Keratinocyte (primary cell): Measurements from ENCODE around the gene MIER3. TPM values are rescaled to one million over a fixed set of nuclear protein-coding genes. Genes with fewer than 3 reads are reported as not detected.
A peak's percentile ranks its signal among the peaks of the same experiment; 100 is the strongest.

Source experiments
- DNase-seq: peaks from one replicate; pipeline ENCODE4 v3.0.0-alpha.2; 2011; ENCODE audit warnings: low read depth, missing footprints, low spot score
- FAIRE-seq: peaks from 2 replicates; lab custom pipeline; 2011; peaks lifted over from hg19 to GRCh38; lab: Jason Lieb, UNC
- H2AFZ ChIP-seq: 2 replicates; pipeline ENCODE4 v1.6.0; 2012; ENCODE audit warnings: low read length, control low read depth, inconsistent platforms; ENCODE audit not compliant: control insufficient read depth
- H3K27ac ChIP-seq: 2 replicates; pipeline ENCODE4 v1.5.1; 2011; ENCODE audit warnings: low read length; ENCODE audit not compliant: control insufficient read depth, insufficient read depth
- H3K27me3 ChIP-seq: 3 replicates; pipeline ENCODE4 v1.6.0; 2011; ENCODE audit warnings: low read length; ENCODE audit not compliant: control insufficient read depth, insufficient read depth; ENCODE audit errors: extremely low read depth
- H3K36me3 ChIP-seq, 2 experiments: 2 replicates in 1 of 2; 3 replicates in 1 of 2; pipeline ENCODE4 v1.5.1; 2011; ENCODE audit warnings: low read length in 2 of 2, mild to moderate bottlenecking in 1 of 2; ENCODE audit not compliant: control insufficient read depth in 2 of 2, insufficient read depth in 2 of 2; ENCODE audit errors: extremely low read depth in 1 of 2
- H3K4me1 ChIP-seq: 3 replicates; pipeline ENCODE4 v1.5.1; 2011; ENCODE audit warnings: low read length; ENCODE audit not compliant: control insufficient read depth, insufficient read depth; ENCODE audit errors: extremely low read depth
- H3K4me2 ChIP-seq: 3 replicates; pipeline ENCODE4 v1.6.0; 2011; ENCODE audit warnings: low read depth, low read length; ENCODE audit not compliant: control insufficient read depth, insufficient read depth; ENCODE audit errors: extremely low read depth
- H3K4me3 ChIP-seq, 3 experiments: fragments of 200-600 bp in 1 of 3; sonication (generic) in 1 of 3; 2 replicates in 2 of 3; 3 replicates in 1 of 3; pipeline ENCODE4 v1.5.1; 2011 to 2016; ENCODE audit warnings: low read length in 3 of 3, mild to moderate bottlenecking in 3 of 3, control low read depth in 2 of 3, inconsistent platforms in 1 of 3, low read depth in 1 of 3, mixed read lengths in 1 of 3, mixed run types in 1 of 3, moderate library complexity in 1 of 3; ENCODE audit not compliant: control insufficient read depth in 2 of 3, insufficient read depth in 2 of 3; ENCODE audit errors: extremely low read depth in 1 of 3
- H3K79me2 ChIP-seq: 2 replicates; pipeline ENCODE4 v1.6.0; 2012; ENCODE audit warnings: low read length; ENCODE audit not compliant: control insufficient read depth, insufficient read depth
- H3K9ac ChIP-seq: 3 replicates; pipeline ENCODE4 v1.6.0; 2011; ENCODE audit warnings: low read length; ENCODE audit not compliant: control insufficient read depth, insufficient read depth; ENCODE audit errors: extremely low read depth
- H3K9me1 ChIP-seq: 3 replicates; pipeline ENCODE4 v1.6.0; 2011; ENCODE audit warnings: low read length; ENCODE audit not compliant: control insufficient read depth, insufficient read depth; ENCODE audit errors: extremely low read depth
- H3K9me3 ChIP-seq: 2 replicates; pipeline ENCODE4 v1.5.1; 2012; ENCODE audit warnings: low read depth, low read length; ENCODE audit not compliant: control insufficient read depth
- H4K20me1 ChIP-seq: 3 replicates; pipeline ENCODE4 v1.6.0; 2011; ENCODE audit warnings: low read length; ENCODE audit not compliant: control insufficient read depth, insufficient read depth; ENCODE audit errors: extremely low read depth
- EZH2 ChIP-seq: IDR thresholded peaks from one replicate; pipeline ENCODE4 v1.6.1; 2012; ENCODE audit warnings: inconsistent platforms, mild to moderate bottlenecking, low read length, moderate library complexity
- dilution Hi-C: fragments of 300-500 bp; cut with MboI; formaldehyde crosslinking; loops from one replicate; pipeline ENCODE4 v1.7.0; 2020; ENCODE audit warnings: low sequenced_read_pairs; ENCODE audit not compliant: extremely low pct_ligation_motif_present
- polyA plus RNA-seq, 5 experiments: library from polyadenylated mRNA; depleted of rRNA in 3 of 5; stranded (reverse) in 3 of 5; stranded (forward) in 1 of 5; unstranded in 1 of 5; fragments of >200 nt; gene quantifications; 1 replicate in 1 of 5; 2 replicates in 3 of 5; 3 replicates in 1 of 5; pipeline versions ENCODE4 v1.2.1 to v1.2.3, GENCODE V29; 2011 to 2012; ENCODE audit warnings: missing spikeins in 2 of 5, low read depth in 1 of 5, low replicate concordance in 1 of 5
- TF ChIP-seq, protein P1 (sequence below), 3 experiments: IDR thresholded peaks in 1 of 3; conservative IDR thresholded peaks in 1 of 3; optimal IDR thresholded peaks in 1 of 3; 2 replicates in 2 of 3; 3 replicates in 1 of 3; pipeline versions ENCODE3 to v1.5.1; 2011; ENCODE audit warnings: low read length in 3 of 3, mild to moderate bottlenecking in 3 of 3, moderate library complexity in 2 of 3, control low read depth in 1 of 3, inconsistent platforms in 1 of 3; ENCODE audit not compliant: insufficient read depth in 2 of 3; ENCODE audit errors: extremely low read depth in 1 of 3

MIER3 gene
- polyA plus RNA-seq, 1 donor (not counting 4 experiments of a cell fraction or from before 2014, with no cell fraction given), result 13.3 TPM

DNA sequence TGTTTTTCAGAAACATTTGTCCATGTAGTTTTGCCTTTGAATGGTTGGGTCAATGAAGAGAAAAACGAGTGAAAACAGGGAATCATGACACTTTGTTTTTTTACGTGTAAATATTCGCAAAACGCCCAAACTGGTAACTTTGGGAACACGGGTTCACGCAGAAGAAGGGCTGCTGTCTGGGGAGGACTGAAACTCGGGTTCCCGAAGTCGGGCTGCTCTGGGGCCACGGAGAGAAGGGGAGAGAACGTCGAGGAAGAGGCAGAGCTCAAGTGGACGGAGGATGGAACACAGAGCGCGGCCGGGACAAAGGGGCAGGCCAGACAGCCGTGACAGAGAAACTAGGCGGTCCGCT lies 43.0 kb downstream of the MIER3 start:
- Histone ChIP-seq H3K4me3 (peak overlapping the region; percentile 58 to 82 (median 63)), H4K20me1 (no peaks in the 10 kb centered on the region), H3K36me3 (peaks cover 0 to 2% of the 10 kb centered on the region in 2 experiments), H3K79me2 (no peaks in the 10 kb centered on the region), H3K27me3 (no peaks in the 10 kb centered on the region), H3K9ac (peak overlapping the region; percentile 85), H3K27ac (peak overlapping the region; percentile 77), H2AFZ (peak overlapping the region; percentile 98), H3K4me2 (peak overlapping the region; percentile 68), H3K9me3 (no peaks in the 10 kb centered on the region), H3K9me1 (no peaks in the 10 kb centered on the region), H3K4me1 (peaks cover 16% of the 10 kb centered on the region)
- DNase-seq (no peak), FAIRE-seq (no peak)
- dilution Hi-C loops, result no loop called here
- TF ChIP-seq EZH2, result no peak
- TF ChIP-seq, protein P1, sequence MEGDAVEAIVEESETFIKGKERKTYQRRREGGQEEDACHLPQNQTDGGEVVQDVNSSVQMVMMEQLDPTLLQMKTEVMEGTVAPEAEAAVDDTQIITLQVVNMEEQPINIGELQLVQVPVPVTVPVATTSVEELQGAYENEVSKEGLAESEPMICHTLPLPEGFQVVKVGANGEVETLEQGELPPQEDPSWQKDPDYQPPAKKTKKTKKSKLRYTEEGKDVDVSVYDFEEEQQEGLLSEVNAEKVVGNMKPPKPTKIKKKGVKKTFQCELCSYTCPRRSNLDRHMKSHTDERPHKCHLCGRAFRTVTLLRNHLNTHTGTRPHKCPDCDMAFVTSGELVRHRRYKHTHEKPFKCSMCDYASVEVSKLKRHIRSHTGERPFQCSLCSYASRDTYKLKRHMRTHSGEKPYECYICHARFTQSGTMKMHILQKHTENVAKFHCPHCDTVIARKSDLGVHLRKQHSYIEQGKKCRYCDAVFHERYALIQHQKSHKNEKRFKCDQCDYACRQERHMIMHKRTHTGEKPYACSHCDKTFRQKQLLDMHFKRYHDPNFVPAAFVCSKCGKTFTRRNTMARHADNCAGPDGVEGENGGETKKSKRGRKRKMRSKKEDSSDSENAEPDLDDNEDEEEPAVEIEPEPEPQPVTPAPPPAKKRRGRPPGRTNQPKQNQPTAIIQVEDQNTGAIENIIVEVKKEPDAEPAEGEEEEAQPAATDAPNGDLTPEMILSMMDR (optimal IDR thresholded peaks at IDR 0.05 in 1 of 3, IDR thresholded peaks at IDR 0.05 in 1 of 3, conservative IDR thresholded peaks at IDR 0.05 in 1 of 3; ENCODE audit: extremely low read depth in 1 of 3, insufficient read depth in 2 of 3, low read length in 3 of 3), result no peak

DNA sequence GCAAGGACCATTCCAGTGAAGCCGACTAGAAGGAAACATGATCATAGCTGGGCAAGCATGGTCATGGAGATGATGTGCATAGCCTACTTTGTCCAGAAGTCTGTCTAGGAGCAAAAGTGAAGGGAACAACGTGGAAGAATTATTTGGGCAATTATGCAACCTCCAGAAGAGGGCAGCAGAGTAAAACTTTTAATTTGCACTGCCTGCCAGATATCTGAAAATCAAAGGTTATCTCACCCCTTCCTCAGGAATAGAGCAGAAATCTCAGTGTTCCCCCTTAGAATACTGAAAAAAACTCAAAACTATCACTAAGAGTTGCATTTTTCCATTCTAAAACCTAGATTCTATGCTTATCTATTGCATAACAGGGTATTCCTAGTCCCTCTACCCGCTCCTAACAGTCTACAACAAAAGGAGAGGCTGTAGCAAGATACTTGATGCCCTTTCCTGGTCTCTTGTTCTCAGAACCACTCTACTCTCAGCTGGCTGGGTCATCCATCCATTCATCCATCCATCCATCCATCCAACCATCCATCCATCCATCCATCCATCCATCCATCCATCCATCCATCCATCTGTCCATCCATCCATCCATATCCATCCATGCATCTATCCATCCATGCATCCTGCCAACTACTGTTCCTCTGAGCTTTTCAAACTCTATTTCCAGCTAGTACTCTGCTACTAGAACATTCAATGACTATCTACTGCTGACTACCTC lies 50.9 kb downstream of the MIER3 start:
- dilution Hi-C loops, result no loop called here
- Histone ChIP-seq H3K4me3 (no peak overlapping the region), H3K27ac (no peak overlapping the region), H3K27me3 (no peaks in the 10 kb centered on the region), H3K9me3 (no peaks in the 10 kb centered on the region), H4K20me1 (no peaks in the 10 kb centered on the region), H3K36me3 (no peaks in the 10 kb centered on the region), H3K9me1 (no peaks in the 10 kb centered on the region), H3K9ac (no peak overlapping the region), H3K4me1 (peaks cover 3% of the 10 kb centered on the region), H3K79me2 (no peaks in the 10 kb centered on the region), H2AFZ (no peak overlapping the region), H3K4me2 (peak overlapping the region; percentile 13)
- FAIRE-seq (peak; percentile 75), DNase-seq (no peak)
- no peak for TF ChIP-seq EZH2
- TF ChIP-seq, protein P1 (optimal IDR thresholded peaks at IDR 0.05 in 1 of 3, IDR thresholded peaks at IDR 0.05 in 1 of 3, conservative IDR thresholded peaks at IDR 0.05 in 1 of 3; ENCODE audit: extremely low read depth in 1 of 3, insufficient read depth in 2 of 3, low read length in 3 of 3), result peak; percentile 52 to 60 (median 57)
